Fibroblast of pulmonary artery (primary cell): ENCODE measurements around the gene CEACAM18.

Experiments
- DNase-seq: peaks from one replicate; pipeline ENCODE4 v3.0.0-alpha.2; 2010; ENCODE audit warnings: low read depth
- H3K4me3 ChIP-seq: replicated peaks from 2 replicates; pipeline ENCODE4 v1.5.1; 2011; ENCODE audit warnings: low read depth, mild to moderate bottlenecking, control low read depth, low read length, moderate library complexity
- TF ChIP-seq, protein P1 (sequence below): IDR thresholded peaks from 2 replicates; pipeline ENCODE4 v1.5.1; 2011; ENCODE audit warnings: mild to moderate bottlenecking, control low read depth, low read length, inconsistent platforms; ENCODE audit errors: missing control alignments

Gene CEACAM18

DNA sequence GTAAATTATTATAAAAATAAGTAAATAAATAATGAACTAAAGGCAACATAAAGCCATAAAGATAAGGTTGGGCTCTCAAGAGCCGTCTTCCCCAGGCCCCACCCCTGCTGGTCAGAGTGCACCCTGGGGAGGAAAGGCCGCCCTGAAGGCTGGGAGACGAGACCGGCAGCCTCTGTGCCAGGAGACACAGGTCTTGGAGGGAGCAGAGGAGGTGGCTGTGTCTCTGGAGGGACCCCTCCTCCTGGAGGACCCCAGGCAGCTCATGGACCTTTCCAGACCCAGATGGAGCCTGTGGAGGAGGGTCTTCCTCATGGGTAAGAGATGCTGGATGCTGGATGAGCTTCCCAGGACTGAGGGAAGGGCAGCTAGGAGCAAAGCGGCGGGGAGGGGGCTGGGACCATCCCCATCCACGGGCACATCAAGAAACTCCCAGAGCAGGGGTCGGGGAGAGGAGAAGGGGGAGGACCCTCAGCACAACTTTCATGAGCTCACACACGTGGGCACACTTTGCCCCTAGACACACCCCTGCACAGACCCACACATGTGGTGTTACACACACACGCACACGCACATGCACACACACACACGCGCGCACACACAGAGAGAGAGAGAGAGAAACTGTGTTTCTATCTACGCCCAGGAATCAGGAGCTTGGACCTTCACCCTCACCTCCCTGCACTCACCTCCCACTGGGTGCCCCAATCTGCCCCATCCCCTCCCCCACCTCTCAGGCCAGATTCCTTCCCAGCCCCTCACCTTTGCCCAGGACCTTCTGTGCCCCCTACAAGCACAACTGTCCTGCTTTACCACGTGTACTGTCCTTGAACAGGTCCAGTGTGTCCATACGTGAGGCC, at the start of gene CEACAM18:
CEACAM18 (plus strand) TSS at position 159 of the 854 bp plus-strand sequence.
- no peak within 1 kb of the TSS for H3K4me3 ChIP-seq
- TF ChIP-seq, protein P1, sequence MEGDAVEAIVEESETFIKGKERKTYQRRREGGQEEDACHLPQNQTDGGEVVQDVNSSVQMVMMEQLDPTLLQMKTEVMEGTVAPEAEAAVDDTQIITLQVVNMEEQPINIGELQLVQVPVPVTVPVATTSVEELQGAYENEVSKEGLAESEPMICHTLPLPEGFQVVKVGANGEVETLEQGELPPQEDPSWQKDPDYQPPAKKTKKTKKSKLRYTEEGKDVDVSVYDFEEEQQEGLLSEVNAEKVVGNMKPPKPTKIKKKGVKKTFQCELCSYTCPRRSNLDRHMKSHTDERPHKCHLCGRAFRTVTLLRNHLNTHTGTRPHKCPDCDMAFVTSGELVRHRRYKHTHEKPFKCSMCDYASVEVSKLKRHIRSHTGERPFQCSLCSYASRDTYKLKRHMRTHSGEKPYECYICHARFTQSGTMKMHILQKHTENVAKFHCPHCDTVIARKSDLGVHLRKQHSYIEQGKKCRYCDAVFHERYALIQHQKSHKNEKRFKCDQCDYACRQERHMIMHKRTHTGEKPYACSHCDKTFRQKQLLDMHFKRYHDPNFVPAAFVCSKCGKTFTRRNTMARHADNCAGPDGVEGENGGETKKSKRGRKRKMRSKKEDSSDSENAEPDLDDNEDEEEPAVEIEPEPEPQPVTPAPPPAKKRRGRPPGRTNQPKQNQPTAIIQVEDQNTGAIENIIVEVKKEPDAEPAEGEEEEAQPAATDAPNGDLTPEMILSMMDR: no peak
- DNase-seq: no peak

DNA sequence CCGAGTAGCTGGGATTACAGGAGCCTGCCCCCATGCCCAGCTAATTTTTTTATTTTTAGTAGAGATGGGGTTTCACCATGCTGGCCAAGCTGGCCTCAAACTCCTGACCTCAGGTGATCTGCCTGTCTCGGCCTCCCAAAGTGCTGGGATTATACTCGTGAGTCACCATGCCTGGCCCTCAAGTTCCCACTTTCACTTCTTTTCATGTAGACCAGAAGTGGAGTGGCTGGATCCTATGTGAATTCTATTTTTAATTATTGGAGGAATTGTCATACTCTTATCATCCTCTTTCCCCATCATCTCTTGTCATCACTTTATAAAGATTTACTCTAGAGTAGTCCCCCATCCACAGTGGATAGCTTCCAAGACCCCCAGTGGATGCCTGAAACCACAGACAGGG, 48.1 kb upstream of the CEACAM18 start:
- H3K4me3 ChIP-seq: no peak overlapping the region
- DNase-seq: no peak
- TF ChIP-seq, protein P1: no peak

DNA sequence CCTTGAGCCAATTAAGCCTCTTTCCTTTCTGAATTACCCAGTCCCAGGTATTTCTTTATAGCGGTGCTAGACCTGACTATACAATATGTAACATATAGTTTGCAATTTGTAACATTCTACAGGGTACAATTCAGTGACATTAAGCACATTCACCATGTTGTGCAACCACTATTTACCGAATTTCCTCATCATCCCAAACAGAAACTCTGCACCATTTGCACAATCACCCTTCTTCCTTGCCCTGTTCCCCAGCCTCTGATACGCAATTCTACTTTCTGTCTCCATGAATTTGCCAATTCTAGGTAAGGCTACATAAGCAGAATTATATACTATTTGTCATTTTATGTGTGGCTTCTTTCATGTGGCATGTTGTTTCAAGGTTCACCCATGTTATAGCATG, 47.2 kb upstream of the CEACAM18 start:
- H3K4me3 ChIP-seq: no peak overlapping the region
- TF ChIP-seq, protein P1: no peak
- DNase-seq: no peak

DNA sequence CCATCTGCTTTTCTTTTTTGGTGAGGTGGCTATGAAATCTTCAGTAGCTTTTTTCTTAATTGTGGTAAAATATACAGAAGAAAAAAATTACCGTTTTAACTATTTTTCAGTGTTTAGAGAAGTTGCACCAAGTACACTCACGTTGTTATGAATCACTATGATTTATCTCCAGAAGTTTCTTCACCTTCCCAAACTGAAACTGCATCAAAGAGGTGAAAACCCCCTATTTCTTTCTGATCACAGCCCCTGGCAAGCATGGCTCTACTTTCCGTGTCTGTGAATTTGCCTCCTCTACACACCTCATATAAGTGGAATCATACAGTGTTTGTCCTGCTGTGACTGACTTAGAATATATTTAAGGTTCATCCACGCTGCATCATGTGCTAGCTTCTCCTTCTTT, 45.3 kb upstream of the CEACAM18 start:
- no peak for DNase-seq
- no peak overlapping the region for H3K4me3 ChIP-seq
- TF ChIP-seq, protein P1: no peak

DNA sequence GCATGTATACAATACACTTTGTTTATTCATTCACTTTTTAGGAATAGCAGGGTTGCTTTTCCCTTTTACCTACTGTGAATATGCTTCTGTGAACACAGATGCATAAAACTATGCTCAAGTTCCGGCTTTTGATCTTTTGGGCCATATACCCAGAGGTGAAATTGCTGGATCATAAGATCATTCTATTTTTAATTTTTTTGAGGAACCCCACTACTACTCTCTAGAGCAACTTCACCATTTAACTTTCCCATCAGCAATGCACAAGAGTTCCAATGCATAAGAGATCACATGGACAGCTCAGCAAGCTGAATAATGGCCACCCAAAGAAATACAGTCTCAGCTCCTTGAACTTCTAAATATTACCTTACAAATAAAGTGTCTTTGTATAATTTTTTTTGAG, 43.9 kb upstream of the CEACAM18 start:
- DNase-seq: no peak
- TF ChIP-seq, protein P1: no peak
- no peak overlapping the region for H3K4me3 ChIP-seq

DNA sequence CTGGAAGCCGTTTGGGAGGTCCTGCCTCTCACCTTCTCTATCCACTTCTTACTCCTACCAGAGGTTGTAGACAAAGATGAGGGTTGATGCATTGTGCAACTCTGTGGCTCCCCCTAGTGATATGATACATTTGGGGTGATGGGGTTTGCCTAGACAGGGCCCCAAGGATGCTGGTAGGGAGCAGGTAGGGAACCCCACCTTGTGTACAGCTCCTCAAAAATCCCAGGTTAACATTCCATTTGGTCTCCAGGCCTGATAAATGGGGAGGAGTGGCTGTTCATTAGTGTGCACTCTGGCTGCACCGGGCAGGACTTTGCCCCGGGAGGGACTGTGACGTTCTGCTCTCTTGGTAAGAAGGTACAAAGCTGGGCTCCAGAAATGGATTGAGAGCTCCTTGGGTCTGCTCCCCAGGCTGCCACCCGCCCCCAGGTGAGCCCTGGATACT, 39.3 kb upstream of the CEACAM18 start:
- DNase-seq: peak; percentile 7
- TF ChIP-seq, protein P1: peak; percentile 38
- no peak overlapping the region for H3K4me3 ChIP-seq

DNA sequence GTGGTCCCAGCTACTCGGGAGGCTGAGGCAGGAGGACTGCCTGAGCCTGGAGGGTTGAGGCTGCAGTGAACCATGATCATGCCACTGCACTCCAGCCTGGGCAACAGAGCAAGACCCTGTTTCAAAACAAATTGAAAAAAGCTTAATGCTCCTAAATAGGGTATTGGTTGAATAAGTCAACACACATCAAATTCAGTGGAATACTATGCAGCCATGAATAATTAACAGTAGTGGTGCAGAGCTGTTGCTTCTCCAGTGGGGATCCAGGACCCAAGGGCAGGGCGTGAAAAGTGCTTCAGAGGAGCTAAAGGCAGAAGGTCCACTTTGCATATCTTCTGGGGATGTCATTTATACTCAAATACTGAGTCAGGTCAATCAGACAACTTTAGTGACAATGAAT, 38.3 kb upstream of the CEACAM18 start:
- no peak for DNase-seq
- no peak overlapping the region for H3K4me3 ChIP-seq
- TF ChIP-seq, protein P1: no peak
